ENCODE data around the gene DNAJC3.
"Not testable (repeated sequence)": the region's sequence is repeated elsewhere in the genome, so short reads cannot be mapped to it uniquely, and the experiment has no call there.

DNAJC3 gene

GRCh38 chr13:95660981-95661581, 15.9 kb upstream of the DNAJC3 start:
- no peak overlapping the region for H3K9ac ChIP-seq (ENCODE audit: low read length)
- H4K20me1 ChIP-seq (ENCODE audit: low read depth, low read length), result no peaks in the 10 kb centered on the region
- TF ChIP-seq EZH2phosphoT487 (conservative IDR thresholded peaks at IDR 0.05; ENCODE audit: low read length) (no peak), CTCF (IDR thresholded peaks at IDR 0.05; ENCODE audit: insufficient read depth, low read length, poor library complexity, severe bottlenecking) (peak; percentile 56)
- no peak overlapping the region for H3K4me2 ChIP-seq (ENCODE audit: low read depth, low read length, poor library complexity, severe bottlenecking)
- no peak overlapping the region for H3K4me3 ChIP-seq (ENCODE audit: insufficient read depth, low read length, poor library complexity, severe bottlenecking)
- no peaks in the 10 kb centered on the region for H3K9me2 ChIP-seq (replicated peaks; ENCODE audit: insufficient read depth, low read length)
- H3K27me3 ChIP-seq (ENCODE audit: low read length), result no peaks in the 10 kb centered on the region
- peaks cover 2% of the 10 kb centered on the region; the same call in 1 of the 2 replicates for H3K9me3 ChIP-seq (ENCODE audit: insufficient read depth, low read length)
- H3K79me2 ChIP-seq (ENCODE audit: insufficient read depth, low read length), result no peaks in the 10 kb centered on the region
- no peaks in the 10 kb centered on the region for H3F3A ChIP-seq (ENCODE audit: insufficient read depth)
- no peak overlapping the region for H3K27ac ChIP-seq (ENCODE audit: low read depth, low read length)
- no peak overlapping the region for H2AFZ ChIP-seq (ENCODE audit: low read depth, low read length, severe bottlenecking)
- no peaks in the 10 kb centered on the region for H3K36me3 ChIP-seq (ENCODE audit: low read length)

DNA sequence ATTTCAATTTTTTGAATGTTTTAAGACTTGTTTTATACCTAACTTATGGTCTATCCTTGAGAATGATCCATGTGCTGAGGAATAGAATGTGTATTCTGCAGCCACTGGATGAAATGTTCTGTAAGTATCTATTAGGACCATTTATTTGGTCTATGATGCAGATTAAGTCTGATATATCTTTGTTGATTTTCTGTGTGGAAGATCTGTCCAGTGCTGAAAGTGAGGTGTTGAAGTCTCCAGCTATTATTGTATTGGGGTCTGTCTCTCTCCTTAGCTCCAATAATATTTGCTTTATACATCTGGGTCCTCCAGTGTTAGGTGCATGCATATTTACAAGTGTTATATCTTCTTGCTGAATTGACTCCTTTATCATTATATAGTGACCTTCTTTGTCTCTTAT, 9.7 kb upstream of the DNAJC3 start:
- H3K36me3 ChIP-seq (ENCODE audit: low read length); H3K4me2 ChIP-seq (ENCODE audit: low read depth, low read length, poor library complexity, severe bottlenecking); H3K27me3 ChIP-seq (ENCODE audit: low read length); H3K9me2 ChIP-seq (replicated peaks; ENCODE audit: insufficient read depth, low read length); H3K9ac ChIP-seq (ENCODE audit: low read length); H3F3A ChIP-seq (ENCODE audit: insufficient read depth); H2AFZ ChIP-seq (ENCODE audit: low read depth, low read length, severe bottlenecking); H3K79me2 ChIP-seq (ENCODE audit: insufficient read depth, low read length); H3K27ac ChIP-seq (ENCODE audit: low read depth, low read length); H3K4me3 ChIP-seq (ENCODE audit: insufficient read depth, low read length, poor library complexity, severe bottlenecking); H4K20me1 ChIP-seq (ENCODE audit: low read depth, low read length): not testable (repeated sequence)
- H3K9me3 ChIP-seq (ENCODE audit: insufficient read depth, low read length), result peaks cover 24% of the 10 kb centered on the region; the same call in 1 of the 2 replicates

DNA sequence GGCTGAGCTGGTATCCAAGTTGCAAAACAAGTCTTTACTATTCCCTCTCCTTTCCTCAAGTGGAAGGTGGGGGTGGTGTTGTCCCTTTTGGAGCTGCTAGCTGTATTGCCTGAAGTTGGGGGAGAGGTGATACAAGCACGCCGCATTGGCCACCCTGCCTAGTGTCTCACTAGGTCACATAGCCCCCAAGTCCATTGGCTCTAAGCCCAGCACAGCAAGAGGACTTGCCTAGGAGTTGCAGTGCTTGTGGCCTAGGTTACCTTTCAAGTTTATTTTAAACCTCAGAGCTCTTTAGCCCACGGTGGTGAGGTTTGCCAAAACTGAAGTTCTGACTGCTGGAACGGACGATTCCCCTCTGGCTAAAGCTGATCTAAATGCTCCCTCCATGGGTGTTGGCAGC, 5.3 kb upstream of the DNAJC3 start:
- no peak for TF ChIP-seq CTCF (IDR thresholded peaks at IDR 0.05; ENCODE audit: insufficient read depth, low read length, poor library complexity, severe bottlenecking)
- no peak for TF ChIP-seq EZH2phosphoT487 (conservative IDR thresholded peaks at IDR 0.05; ENCODE audit: low read length)
- no peak overlapping the region for H3K4me2 ChIP-seq (ENCODE audit: low read depth, low read length, poor library complexity, severe bottlenecking)
- H2AFZ ChIP-seq (ENCODE audit: low read depth, low read length, severe bottlenecking), result no peak overlapping the region
- 0 out of 2 replicates have a peak, but pooled peaks cover 3% of the 10 kb centered on the region for H3K36me3 ChIP-seq (ENCODE audit: low read length)
- H3F3A ChIP-seq (ENCODE audit: insufficient read depth), result peaks cover 5% of the 10 kb centered on the region; the same call in 1 of the 2 replicates
- no peaks in the 10 kb centered on the region for H3K9me2 ChIP-seq (replicated peaks; ENCODE audit: insufficient read depth, low read length)
- H4K20me1 ChIP-seq (ENCODE audit: low read depth, low read length), result no peaks in the 10 kb centered on the region
- no peak overlapping the region for H3K27ac ChIP-seq (ENCODE audit: low read depth, low read length)
- no peaks in the 10 kb centered on the region for H3K27me3 ChIP-seq (ENCODE audit: low read length)
- H3K4me3 ChIP-seq (ENCODE audit: insufficient read depth, low read length, poor library complexity, severe bottlenecking), result no peak overlapping the region
- H3K79me2 ChIP-seq (ENCODE audit: insufficient read depth, low read length), result peaks cover 8% of the 10 kb centered on the region; the same call in 1 of the 2 replicates
- H3K9ac ChIP-seq (ENCODE audit: low read length), result no peak overlapping the region
- peaks cover 16% of the 10 kb centered on the region; the same call in 1 of the 2 replicates for H3K9me3 ChIP-seq (ENCODE audit: insufficient read depth, low read length)

DNA sequence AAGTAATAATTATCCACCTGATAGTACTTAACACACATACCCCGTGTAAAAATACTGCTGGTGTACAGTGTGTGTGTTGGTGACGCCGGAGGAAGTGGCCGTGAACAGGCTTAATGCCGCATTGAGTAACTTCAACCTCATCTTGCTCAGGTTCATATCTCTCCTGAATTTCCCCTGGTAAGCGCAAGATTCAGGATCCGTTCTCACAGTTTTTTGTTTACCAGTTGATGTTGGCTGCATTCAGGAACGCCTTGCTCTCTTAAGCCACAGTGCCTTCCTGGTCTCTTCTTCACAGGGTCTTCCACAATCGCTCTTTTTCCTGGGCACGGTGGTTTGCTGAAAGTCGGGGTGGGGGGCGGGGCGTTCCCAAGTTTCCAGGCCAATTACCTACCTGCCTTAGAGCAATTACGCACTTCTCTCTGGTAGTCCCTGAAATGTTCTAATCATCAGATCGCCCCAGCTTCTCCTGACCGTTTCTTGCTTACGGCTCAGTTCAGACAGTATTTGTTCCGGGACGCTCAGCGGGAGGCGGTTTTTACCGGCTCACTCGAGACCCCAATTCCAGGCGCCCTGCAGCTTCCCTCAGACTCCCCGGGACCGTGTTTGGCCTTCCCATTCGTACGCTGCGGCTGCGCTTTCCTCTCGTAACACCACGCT, 706 bp upstream of the DNAJC3 start:
- Histone ChIP-seq H3F3A (ENCODE audit: insufficient read depth) (peaks cover 11% of the 10 kb centered on the region; the same call in 1 of the 2 replicates), H3K36me3 (ENCODE audit: low read length) (0 out of 2 replicates have a peak, but pooled peaks cover 3% of the 10 kb centered on the region), H3K4me3 (ENCODE audit: insufficient read depth, low read length, poor library complexity, severe bottlenecking) (peak overlapping the region; percentile 89), H3K9me2 (replicated peaks; ENCODE audit: insufficient read depth, low read length) (no peaks in the 10 kb centered on the region), H3K27ac (ENCODE audit: low read depth, low read length) (peak overlapping the region; percentile 54), H3K79me2 (ENCODE audit: insufficient read depth, low read length) (peaks cover 48% of the 10 kb centered on the region), H3K9me3 (ENCODE audit: insufficient read depth, low read length) (no peaks in the 10 kb centered on the region), H3K4me2 (ENCODE audit: low read depth, low read length, poor library complexity, severe bottlenecking) (peak overlapping the region; percentile 85), H2AFZ (ENCODE audit: low read depth, low read length, severe bottlenecking) (peak overlapping the region; percentile 98), H3K9ac (ENCODE audit: low read length) (peak overlapping the region; percentile 88), H4K20me1 (ENCODE audit: low read depth, low read length) (peaks cover 13% of the 10 kb centered on the region; the same call in 1 of the 2 replicates), H3K27me3 (ENCODE audit: low read length) (no peaks in the 10 kb centered on the region)
- TF ChIP-seq CTCF (IDR thresholded peaks at IDR 0.05; ENCODE audit: insufficient read depth, low read length, poor library complexity, severe bottlenecking), result no peak
- TF ChIP-seq EZH2phosphoT487 (conservative IDR thresholded peaks at IDR 0.05; ENCODE audit: low read length), result no peak
